Endodermal cell (in vitro differentiated cells): Measurements from ENCODE around the gene MSH6. TPM values are rescaled to one million over a fixed set of nuclear protein-coding genes. Genes with fewer than 3 reads are reported as not detected.

ENCODE experiments used
- DNase-seq: peaks from one replicate; pipeline ENCODE4 v3.0.0-alpha.2; 2017
- H3K27ac ChIP-seq: 2 replicates; pipeline ENCODE4 v1.5.1; 2013; ENCODE audit warnings: mild to moderate bottlenecking, low read depth, low read length, moderate library complexity
- H3K27me3 ChIP-seq: 2 replicates; pipeline ENCODE4 v1.6.1; 2013; ENCODE audit warnings: mild to moderate bottlenecking, low read length, moderate library complexity; ENCODE audit not compliant: insufficient read depth, control insufficient read depth, poor library complexity, severe bottlenecking
- H3K36me3 ChIP-seq: 2 replicates; pipeline ENCODE4 v1.7.0; 2013; ENCODE audit warnings: mild to moderate bottlenecking, low read length, moderate library complexity; ENCODE audit not compliant: control insufficient read depth, insufficient read depth
- H3K4me1 ChIP-seq: one replicate; pipeline ENCODE4 v1.7.0; 2013; ENCODE audit warnings: low read length; ENCODE audit not compliant: control insufficient read depth, insufficient read depth
- H3K4me3 ChIP-seq: 2 replicates; pipeline ENCODE4 v1.5.1; 2013; ENCODE audit warnings: mild to moderate bottlenecking, low read length, moderate library complexity
- H3K9ac ChIP-seq: 2 replicates; pipeline ENCODE4 v1.6.1; 2013; ENCODE audit warnings: mild to moderate bottlenecking, low read length, moderate library complexity; ENCODE audit not compliant: poor library complexity, severe bottlenecking; ENCODE audit errors: extremely low read depth
- H3K9me3 ChIP-seq: 2 replicates; pipeline ENCODE4 v1.6.1; 2013; ENCODE audit warnings: mild to moderate bottlenecking, low read length, moderate library complexity; ENCODE audit not compliant: control insufficient read depth
- H3K27ac Mint-ChIP-seq: 2 replicates; pipeline ENCODE4 v1.8.0; 2020; ENCODE audit warnings: mixed read lengths
- H3K27me3 Mint-ChIP-seq: 2 replicates; pipeline ENCODE4 v1.8.0; 2021; ENCODE audit warnings: mild to moderate bottlenecking, mixed read lengths; ENCODE audit not compliant: insufficient read depth
- H3K36me3 Mint-ChIP-seq: 2 replicates; pipeline ENCODE4 v1.8.0; 2020; ENCODE audit warnings: low read depth, mixed read lengths
- H3K4me1 Mint-ChIP-seq: 2 replicates; pipeline ENCODE4 v1.8.0; 2020; ENCODE audit warnings: mixed read lengths
- H3K4me3 Mint-ChIP-seq: 2 replicates; pipeline ENCODE4 v1.8.0; 2020; ENCODE audit warnings: mild to moderate bottlenecking, moderate library complexity, mixed read lengths
- H3K9me3 Mint-ChIP-seq: 2 replicates; pipeline ENCODE4 v1.8.0; 2020; ENCODE audit warnings: mild to moderate bottlenecking, mixed read lengths
- CTCF ChIP-seq: fragments of 200-600 bp; sonication (generic); conservative IDR thresholded peaks from 2 replicates; pipeline ENCODE4 v1.5.0; 2021; ENCODE audit warnings: antibody characterized with exemption, mild to moderate bottlenecking
- WGBS, 2 experiments: methylation state at CpG; one replicate each; pipeline versions ENCODE4 v1.1.5 to v1.1.7; 2013; ENCODE audit warnings: missing lambda C conversion rate in 2 of 2, mixed read lengths in 1 of 2; ENCODE audit not compliant: insufficient coverage in 1 of 2, insufficient read length in 1 of 2; 5-methylcytosine and 5-hydroxymethylcytosine counted together
- total RNA-seq, 2 donors: library from RNA; stranded (reverse); fragmentation: NEBNext Ultra II Directional in 1 of 2; extraction: Animal tissue kit (Norgen Biotek cat#: 25700) in 1 of 2; gene quantifications; 2 replicates in 1 of 2; 3 replicates in 1 of 2; pipeline ENCODE4 v1.2.1, GENCODE V29; 2021

Gene MSH6
- total RNA-seq, 2 donors from 2014 or later = 363 to 368 TPM

- H3K4me3 Mint-ChIP-seq = no peak overlapping the region
- 93% methylated on average over 2 of the region's 2 CpGs; no CpG with 5 or more reads in 1 of the 2 experiments for WGBS, 2 experiments
- DNase-seq = no peak
- Histone ChIP-seq H3K36me3 (peaks cover 89% of the 10 kb centered on the region), H3K9me3 (no peaks in the 10 kb centered on the region), H3K27ac (no peak overlapping the region), H3K9ac (no peak overlapping the region), H3K27me3 (no peaks in the 10 kb centered on the region), H3K4me1 (no peaks in the 10 kb centered on the region), H3K4me3 (no peak overlapping the region)
- H3K4me1 Mint-ChIP-seq = no peaks in the 10 kb centered on the region
- peaks cover 66% of the 10 kb centered on the region for H3K36me3 Mint-ChIP-seq
- no peak overlapping the region for H3K27ac Mint-ChIP-seq
- no peaks in the 10 kb centered on the region for H3K9me3 Mint-ChIP-seq
- TF ChIP-seq CTCF = no peak
- no peaks in the 10 kb centered on the region for H3K27me3 Mint-ChIP-seq
Observed at GRCh38 chr2:47833516-47833968, 50.6 kb downstream of the MSH6 start.

DNA sequence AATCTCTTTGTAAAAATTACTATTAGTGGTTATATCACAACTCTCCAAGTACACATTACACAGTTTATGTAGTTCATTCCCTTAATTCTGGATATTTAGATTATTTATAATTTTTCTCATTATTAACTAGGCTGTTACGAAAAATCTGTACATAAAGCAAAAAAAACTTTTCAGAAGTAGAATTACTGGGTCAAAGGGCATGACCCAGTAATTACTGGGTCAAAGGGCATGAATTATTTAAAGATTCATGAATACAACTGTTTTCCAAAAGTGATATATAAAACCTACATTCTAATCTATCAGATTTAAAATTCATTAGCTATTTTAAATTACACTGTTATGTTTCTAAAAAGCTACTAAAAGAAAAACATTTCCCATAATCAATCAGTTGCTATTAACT lies 55.3 kb downstream of the MSH6 start:
- Histone ChIP-seq H3K27me3 (no peaks in the 10 kb centered on the region), H3K9ac (no peak overlapping the region), H3K9me3 (no peaks in the 10 kb centered on the region), H3K36me3 (peaks cover 67% of the 10 kb centered on the region), H3K27ac (no peak overlapping the region), H3K4me1 (no peaks in the 10 kb centered on the region), H3K4me3 (no peak overlapping the region)
- WGBS, 2 experiments = 100% methylated on average over 1 of the region's 1 CpG; no CpG with 5 or more reads in 1 of the 2 experiments
- no peaks in the 10 kb centered on the region for H3K4me1 Mint-ChIP-seq
- TF ChIP-seq CTCF = no peak
- H3K27me3 Mint-ChIP-seq = no peaks in the 10 kb centered on the region
- no peak overlapping the region for H3K4me3 Mint-ChIP-seq
- no peak overlapping the region for H3K27ac Mint-ChIP-seq
- DNase-seq = no peak
- no peaks in the 10 kb centered on the region for H3K9me3 Mint-ChIP-seq
- peaks cover 58% of the 10 kb centered on the region for H3K36me3 Mint-ChIP-seq

- Histone ChIP-seq H3K4me3 (no peak overlapping the region), H3K36me3 (peaks cover 66% of the 10 kb centered on the region), H3K27me3 (no peaks in the 10 kb centered on the region), H3K4me1 (no peaks in the 10 kb centered on the region), H3K27ac (no peak overlapping the region), H3K9ac (no peak overlapping the region), H3K9me3 (no peaks in the 10 kb centered on the region)
- 83 to 93% methylated on average over 1 to 4 of the region's 4 CpGs for WGBS, 2 experiments
- peaks cover 58% of the 10 kb centered on the region for H3K36me3 Mint-ChIP-seq
- no peaks in the 10 kb centered on the region for H3K27me3 Mint-ChIP-seq
- no peak for DNase-seq
- H3K27ac Mint-ChIP-seq = no peak overlapping the region
- no peak for TF ChIP-seq CTCF
- H3K4me1 Mint-ChIP-seq = no peaks in the 10 kb centered on the region
- no peaks in the 10 kb centered on the region for H3K9me3 Mint-ChIP-seq
- H3K4me3 Mint-ChIP-seq = no peak overlapping the region
Observed at GRCh38 chr2:47838686-47839085, 55.7 kb downstream of the MSH6 start.
